HEK293T (cell line): Measurements from ENCODE around the gene TMEM151A.

Experiments
- CTCF ChIA-PET: fragments of 350-600 bp; formaldehyde crosslinking; extraction: SDS; loops from one replicate; lab custom pipeline; 2021; ENCODE audit warnings: antibody characterized with exemption, inconsistent platforms; lab: Yijun Ruan, JAX
- POLR2A ChIA-PET: fragments of 350-600 bp; formaldehyde crosslinking; extraction: SDS; loops from one replicate; lab custom pipeline; 2020; ENCODE audit warnings: antibody characterized with exemption, inconsistent platforms; lab: Yijun Ruan, JAX
- DNase-seq: peaks from one replicate; pipeline ENCODE4 v3.0.0; 2012; ENCODE audit warnings: mixed read lengths; ENCODE audit errors: extremely low spot score
- ARNT ChIP-seq: fragments of 450-650 bp; IDR thresholded peaks from 2 replicates; pipeline ENCODE4 v1.6.1; 2017; ENCODE audit warnings: mild to moderate bottlenecking
- BHLHE40 ChIP-seq: fragments of 450-650 bp; IDR thresholded peaks from 2 replicates; pipeline ENCODE4 v1.6.1; 2016; ENCODE audit warnings: mild to moderate bottlenecking, moderate library complexity, borderline replicate concordance
- CTBP1 ChIP-seq: fragments of 450-650 bp; IDR thresholded peaks from 2 replicates; pipeline ENCODE4 v1.6.1; 2016; ENCODE audit warnings: borderline replicate concordance
- ELF4 ChIP-seq: fragments of 450-650 bp; IDR thresholded peaks from 2 replicates; pipeline ENCODE4 v1.6.1; 2017; ENCODE audit warnings: antibody characterized with exemption
- FOXA1 ChIP-seq: fragments of 450-650 bp; IDR thresholded peaks from 2 replicates; pipeline ENCODE4 v1.6.1; 2016; ENCODE audit warnings: mild to moderate bottlenecking
- FOXK2 ChIP-seq: fragments of 450-650 bp; IDR thresholded peaks from 2 replicates; pipeline ENCODE4 v1.6.1; 2016; ENCODE audit warnings: mild to moderate bottlenecking
- FOXM1 ChIP-seq: fragments of 450-650 bp; IDR thresholded peaks from 2 replicates; pipeline ENCODE4 v1.6.1; 2017; ENCODE audit warnings: mild to moderate bottlenecking, borderline replicate concordance
- HDGF ChIP-seq: fragments of 450-650 bp; IDR thresholded peaks from 2 replicates; pipeline ENCODE4 v1.6.1; 2017; ENCODE audit warnings: antibody characterized with exemption, borderline replicate concordance
- L3MBTL2 ChIP-seq: fragments of 450-650 bp; conservative IDR thresholded peaks from 2 replicates; pipeline ENCODE4 v1.6.1; 2016; ENCODE audit warnings: mild to moderate bottlenecking
- LEF1 ChIP-seq: fragments of 450-650 bp; IDR thresholded peaks from 2 replicates; pipeline ENCODE4 v1.6.1; 2017; ENCODE audit warnings: mild to moderate bottlenecking, borderline replicate concordance
- NFRKB ChIP-seq: fragments of 450-650 bp; IDR thresholded peaks from 2 replicates; pipeline ENCODE4 v1.6.1; 2016; ENCODE audit warnings: mild to moderate bottlenecking, moderate library complexity
- PKNOX1 ChIP-seq: fragments of 450-650 bp; IDR thresholded peaks from 2 replicates; pipeline ENCODE4 v1.6.1; 2016
- SP1 ChIP-seq: fragments of 450-650 bp; IDR thresholded peaks from 2 replicates; pipeline ENCODE4 v1.6.1; 2017
- SUZ12 ChIP-seq: fragments of 450-650 bp; IDR thresholded peaks from 2 replicates; pipeline ENCODE4 v1.6.1; 2016; ENCODE audit warnings: mild to moderate bottlenecking
- TARDBP ChIP-seq: fragments of 450-650 bp; IDR thresholded peaks from 2 replicates; pipeline ENCODE4 v1.6.1; 2016
- ZNF384 ChIP-seq: fragments of 450-650 bp; IDR thresholded peaks from 2 replicates; pipeline ENCODE4 v1.6.1; 2016

The TMEM151A gene

GRCh38 chr11:66338276-66339161, 46.8 kb downstream of the TMEM151A start:
- no peak for TF ChIP-seq ARNT
- TF ChIP-seq BHLHE40, result no peak
- TF ChIP-seq CTBP1, result no peak
- TF ChIP-seq SP1, result no peak
- TF ChIP-seq FOXK2, result no peak
- no peak for TF ChIP-seq SUZ12
- TF ChIP-seq L3MBTL2, result no peak
- TF ChIP-seq PKNOX1, result no peak
- TF ChIP-seq HDGF, result no peak
- TF ChIP-seq FOXA1, result no peak
- TF ChIP-seq FOXM1, result no peak
- no peak for TF ChIP-seq LEF1
- no peak for TF ChIP-seq NFRKB
- TF ChIP-seq TARDBP, result no peak
- no peak for TF ChIP-seq ELF4
- TF ChIP-seq ZNF384, result no peak
- DNase-seq, result no peak
- ChIA-PET POLR2A (interaction anchor here (1.0 kb wide), 1 partner anchor 9 kb away, joined by 3 read pairs; the partner anchor contains the start of gene B4GAT1), CTCF (interaction anchor here (1.2 to 1.3 kb wide), 2 partner anchors 27 kb away, joined by 3 to 5 read pairs; no protein-coding TSS in a partner anchor)

- DNase-seq, result no peak
- POLR2A ChIA-PET, result no interaction called here
- CTCF ChIA-PET, result interaction anchor here (1.2 kb wide), 1 partner anchor 28 kb away, joined by 3 read pairs; no protein-coding TSS in a partner anchor
- TF ChIP-seq ZNF384 (no peak), SUZ12 (no peak), PKNOX1 (no peak), CTBP1 (no peak), TARDBP (no peak), BHLHE40 (no peak)
These were observed 47.5 kb downstream of the TMEM151A start for GRCh38 chr11:66339162-66339675.

- CTCF ChIA-PET, result interaction anchor here (1.2 kb wide), 1 partner anchor 28 kb away, joined by 3 read pairs; no protein-coding TSS in a partner anchor
- POLR2A ChIA-PET, result no interaction called here
- DNase-seq, result no peak
- no peak for TF ChIP-seq CTBP1
- TF ChIP-seq PKNOX1, result no peak
- TF ChIP-seq SP1, result no peak
- TF ChIP-seq TARDBP, result no peak
- TF ChIP-seq ZNF384, result no peak
- TF ChIP-seq NFRKB, result no peak
- TF ChIP-seq FOXK2, result no peak
- TF ChIP-seq ARNT, result no peak
- no peak for TF ChIP-seq SUZ12
- TF ChIP-seq L3MBTL2, result no peak
- no peak for TF ChIP-seq BHLHE40
- no peak for TF ChIP-seq FOXA1
- no peak for TF ChIP-seq LEF1
- TF ChIP-seq FOXM1, result no peak
These were observed 48.2 kb downstream of the TMEM151A start for GRCh38 chr11:66339686-66340483.

GRCh38 chr11:66340596-66341501, 49.2 kb downstream of the TMEM151A start:
- ChIA-PET POLR2A (no interaction called here), CTCF (no interaction called here)
- DNase-seq, result no peak
- no peak for TF ChIP-seq ELF4
- no peak for TF ChIP-seq FOXA1
- no peak for TF ChIP-seq BHLHE40
- TF ChIP-seq ARNT, result no peak
- TF ChIP-seq PKNOX1, result no peak
- no peak for TF ChIP-seq HDGF
- no peak for TF ChIP-seq ZNF384
- no peak for TF ChIP-seq SUZ12
- no peak for TF ChIP-seq TARDBP
